SK-N-MC (cell line): ENCODE measurements around the gene ALOX12B.

ENCODE experiments used
- EZH2 ChIP-seq: fragments of 200-600 bp; sonication (generic); IDR thresholded peaks from one replicate; pipeline ENCODE4 v1.6.1; 2017; ENCODE audit warnings: antibody characterized with exemption
- FOXP2 ChIP-seq: optimal IDR thresholded peaks from 2 replicates; pipeline ENCODE3; 2011; ENCODE audit warnings: mild to moderate bottlenecking, moderate library complexity; ENCODE audit not compliant: insufficient read depth; ENCODE audit errors: extremely low read length, control extremely low read depth
- POLR2AphosphoS5 ChIP-seq: IDR thresholded peaks from 2 replicates; pipeline ENCODE4 v1.6.1; 2012; ENCODE audit warnings: mild to moderate bottlenecking, low read depth, low read length, borderline replicate concordance

- TF ChIP-seq POLR2AphosphoS5 (no peak), EZH2 (no peak), FOXP2 (no peak)
Observed at GRCh38 chr17:8079291-8080207, 8.0 kb downstream of the ALOX12B start.
